Activated T-helper 17 cell treated with anti-CD3 and anti-CD28 coated beads, Interleukin-2, amount 50 U/mL, for 72 hours (primary cell): ENCODE results near the gene METAP1. TPM values are rescaled to one million over a fixed set of nuclear protein-coding genes. Genes with fewer than 3 reads are reported as not detected.
"Not testable (repeated sequence)": the region's sequence is repeated elsewhere in the genome, so short reads cannot be mapped to it uniquely, and the experiment has no call there.

Experiments
- ATAC-seq: fragments of 150-1000 bp; cut with Tn5 transposase; replicated peaks from 2 replicates; pipeline ENCODE4 v1.10.0; 2021; ENCODE audit warnings: mild to moderate bottlenecking, moderate library complexity
- H3K27ac Mint-ChIP-seq: one replicate; pipeline ENCODE4 v1.8.0; 2022; ENCODE audit warnings: mixed read lengths
- H3K27me3 Mint-ChIP-seq: one replicate; pipeline ENCODE4 v1.8.0; 2022; ENCODE audit warnings: mixed read lengths
- H3K36me3 Mint-ChIP-seq: one replicate; pipeline ENCODE4 v1.8.0; 2022; ENCODE audit warnings: low read depth, mild to moderate bottlenecking, mixed read lengths
- H3K4me1 Mint-ChIP-seq: one replicate; pipeline ENCODE4 v1.8.0; 2022; ENCODE audit warnings: mixed read lengths
- H3K4me3 Mint-ChIP-seq: one replicate; pipeline ENCODE4 v1.8.0; 2022; ENCODE audit warnings: mild to moderate bottlenecking, mixed read lengths
- H3K9me3 Mint-ChIP-seq: one replicate; pipeline ENCODE4 v1.8.0; 2022; ENCODE audit warnings: mixed read lengths
- total RNA-seq, 2 donors: library from RNA; stranded (reverse); gene quantifications; one replicate each; pipeline ENCODE4 v1.2.3, GENCODE V29; 2022

Gene METAP1
- total RNA-seq, 2 donors from 2014 or later = 59.6 to 64.1 TPM

DNA sequence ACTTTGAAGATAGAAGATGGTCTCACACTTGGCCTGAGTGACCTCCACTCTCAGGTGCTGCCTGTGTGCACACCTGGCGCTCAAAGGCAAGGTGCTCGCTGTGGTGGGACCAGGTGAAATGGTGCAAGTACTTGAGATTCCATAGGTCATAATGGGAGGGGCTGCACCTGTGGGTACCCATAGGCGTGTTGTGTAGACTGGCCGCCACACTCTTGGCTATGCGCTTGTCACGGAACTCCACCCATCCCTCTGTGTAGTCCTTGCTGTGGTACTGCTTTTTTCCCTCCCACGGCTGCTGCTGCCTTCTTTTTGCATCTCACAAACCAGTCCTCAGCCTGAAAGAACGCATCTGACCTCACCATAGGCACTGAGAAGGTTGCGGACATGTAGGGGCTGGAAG lies 27.0 kb downstream of the METAP1 start:
- no peaks in the 10 kb centered on the region for H3K27me3 Mint-ChIP-seq
- ATAC-seq = no peak
- H3K4me3 Mint-ChIP-seq = no peak overlapping the region
- H3K36me3 Mint-ChIP-seq = peaks cover 27% of the 10 kb centered on the region
- peaks cover 17% of the 10 kb centered on the region for H3K9me3 Mint-ChIP-seq
- H3K27ac Mint-ChIP-seq = no peak overlapping the region
- H3K4me1 Mint-ChIP-seq = peaks cover 41% of the 10 kb centered on the region

- peaks cover 41% of the 10 kb centered on the region for H3K4me1 Mint-ChIP-seq
- H3K27ac Mint-ChIP-seq = peak overlapping the region; percentile 17
- peak overlapping the region; percentile 24 for H3K4me3 Mint-ChIP-seq
- peaks cover 24% of the 10 kb centered on the region for H3K36me3 Mint-ChIP-seq
- peaks cover 17% of the 10 kb centered on the region for H3K9me3 Mint-ChIP-seq
- H3K27me3 Mint-ChIP-seq = not testable (repeated sequence)
- ATAC-seq = peak; percentile 39
These were observed 28.3 kb downstream of the METAP1 start for GRCh38 chr4:99023800-99024251.

DNA sequence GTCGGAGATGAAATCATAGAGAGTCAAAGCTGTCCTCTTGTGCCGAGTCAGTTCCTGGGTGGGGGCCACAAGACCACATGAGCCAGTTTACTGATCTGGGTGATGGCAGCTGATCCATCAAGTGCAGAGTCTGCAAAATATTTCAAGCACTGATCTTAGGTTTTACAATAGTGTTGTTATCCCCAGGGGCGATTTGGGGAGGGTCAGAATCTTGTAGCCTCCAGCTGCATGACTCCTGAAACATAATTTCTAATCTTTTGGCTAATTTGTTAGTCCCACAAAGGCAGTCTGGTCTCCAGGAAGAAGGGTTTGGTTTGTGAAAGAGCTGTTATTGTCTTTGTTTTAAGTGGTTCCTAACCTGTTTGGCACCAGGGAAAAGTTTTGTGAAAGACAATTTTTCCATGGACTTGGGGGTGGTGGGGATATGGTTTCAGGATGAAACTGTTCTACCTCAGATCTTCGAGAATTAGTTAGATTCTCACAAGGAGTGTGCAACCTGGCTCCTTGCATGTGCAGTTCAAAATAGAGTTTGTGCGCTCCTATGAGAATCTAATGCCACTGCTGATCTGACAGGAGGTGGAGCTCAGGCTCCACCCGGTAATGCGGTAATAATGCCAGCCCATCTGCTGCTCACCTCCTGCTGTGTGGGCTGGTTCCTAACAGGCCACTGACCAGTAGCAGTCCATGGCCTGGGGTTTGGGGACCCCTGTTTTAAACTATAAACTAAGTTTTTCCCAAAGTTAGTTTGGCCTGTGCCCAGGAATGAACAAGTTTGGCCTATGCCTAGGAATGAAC lies 29.2 kb downstream of the METAP1 start:
- ATAC-seq = no peak
- Mint-ChIP-seq H3K27me3 (no peaks in the 10 kb centered on the region), H3K4me1 (peaks cover 41% of the 10 kb centered on the region), H3K9me3 (peaks cover 13% of the 10 kb centered on the region), H3K36me3 (peaks cover 22% of the 10 kb centered on the region), H3K4me3 (peak overlapping the region; percentile 24), H3K27ac (peak overlapping the region; percentile 17)

GRCh38 chr4:99025506-99025905 lies 30.0 kb downstream of the METAP1 start:
- Mint-ChIP-seq H3K36me3 (peaks cover 26% of the 10 kb centered on the region), H3K27ac (peak overlapping the region; percentile 17), H3K4me3 (no peak overlapping the region), H3K4me1 (peaks cover 46% of the 10 kb centered on the region), H3K9me3 (peaks cover 8% of the 10 kb centered on the region), H3K27me3 (no peaks in the 10 kb centered on the region)
- no peak for ATAC-seq

DNA sequence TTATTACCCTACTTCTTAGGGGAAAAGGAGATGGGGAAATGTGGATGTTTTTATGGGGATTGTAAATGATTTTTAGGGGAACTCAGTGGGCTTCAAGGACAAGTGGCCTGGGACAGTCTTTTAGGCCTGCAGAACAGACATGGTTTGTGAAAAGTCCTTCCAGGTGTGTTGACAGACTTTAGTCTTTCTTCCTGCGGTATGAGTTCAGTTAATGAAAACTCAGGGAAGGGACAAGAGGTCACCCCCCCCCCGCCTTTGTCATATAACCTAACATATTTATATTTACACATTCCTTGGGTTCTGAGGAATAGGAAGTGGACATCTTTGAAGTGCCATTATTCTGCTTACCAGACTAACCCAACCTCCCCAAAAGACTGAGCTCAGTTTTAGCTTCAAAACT lies 31.8 kb downstream of the METAP1 start:
- Mint-ChIP-seq H3K4me1 (peaks cover 45% of the 10 kb centered on the region), H3K36me3 (peaks cover 32% of the 10 kb centered on the region), H3K27ac (no peak overlapping the region), H3K27me3 (no peaks in the 10 kb centered on the region), H3K9me3 (no peaks in the 10 kb centered on the region), H3K4me3 (no peak overlapping the region)
- no peak for ATAC-seq

- Mint-ChIP-seq H3K4me3 (no peak overlapping the region), H3K9me3 (no peaks in the 10 kb centered on the region), H3K27ac (no peak overlapping the region), H3K36me3 (peaks cover 35% of the 10 kb centered on the region), H3K4me1 (peaks cover 45% of the 10 kb centered on the region), H3K27me3 (no peaks in the 10 kb centered on the region)
- ATAC-seq = peak; percentile 80
These were observed 32.7 kb downstream of the METAP1 start for GRCh38 chr4:99028187-99028586.

DNA sequence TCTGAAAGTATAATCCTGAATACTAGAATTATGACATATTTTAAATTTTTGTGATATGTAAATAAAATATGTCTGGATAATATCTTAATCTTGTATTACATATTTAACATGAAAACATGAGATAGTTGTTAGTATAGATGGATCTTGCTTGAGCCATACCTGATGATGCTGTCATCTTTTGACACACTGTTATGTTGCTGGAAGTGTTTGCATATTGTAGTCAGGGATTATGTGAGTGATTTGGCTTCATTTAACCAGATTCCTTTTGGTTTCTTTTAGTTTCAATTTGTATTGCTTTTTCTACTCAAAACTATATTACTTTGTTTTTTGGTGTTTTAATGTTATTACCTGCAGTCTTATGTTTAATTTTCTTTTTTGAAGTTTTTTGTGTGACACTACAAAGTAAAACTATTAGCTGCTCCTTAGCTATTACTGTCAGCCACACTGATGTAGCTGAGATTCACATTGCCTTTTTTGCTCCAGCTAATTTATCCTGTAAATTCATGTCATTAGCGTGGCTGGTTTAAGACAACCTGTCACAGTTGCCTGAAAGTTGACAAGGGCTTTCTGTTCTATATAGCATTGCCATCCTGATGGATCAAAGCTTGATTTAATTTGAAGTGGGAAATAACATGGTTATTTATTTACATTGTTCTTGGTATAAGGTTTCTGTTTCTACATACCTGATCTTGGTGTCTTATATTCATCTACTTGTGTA lies 33.7 kb downstream of the METAP1 start:
- ATAC-seq = peak; percentile 67

DNA sequence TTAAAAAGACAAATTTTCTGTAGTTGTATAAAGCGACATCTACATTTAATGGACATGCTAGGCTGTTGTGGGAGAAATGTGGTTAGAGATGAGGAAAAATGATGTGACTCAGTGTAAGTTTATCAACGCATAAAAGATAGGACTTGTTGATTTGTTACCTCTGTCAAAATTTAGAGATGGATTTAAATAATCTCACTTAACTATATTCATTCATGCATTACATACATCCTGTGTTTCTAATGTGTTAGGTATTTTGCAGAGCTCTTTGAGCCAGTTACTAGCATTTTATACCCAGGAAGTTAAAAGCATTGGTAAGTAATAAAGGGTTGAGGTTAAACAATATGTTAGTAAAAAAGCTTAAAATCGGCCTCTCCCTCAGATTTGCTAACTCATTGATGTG lies 34.3 kb downstream of the METAP1 start:
- Mint-ChIP-seq H3K27ac (peak overlapping the region; percentile 63), H3K36me3 (peaks cover 52% of the 10 kb centered on the region), H3K4me1 (peaks cover 31% of the 10 kb centered on the region), H3K4me3 (peak overlapping the region; percentile 10), H3K27me3 (no peaks in the 10 kb centered on the region), H3K9me3 (no peaks in the 10 kb centered on the region)
- no peak for ATAC-seq

More for the DNA sequence above, 33.7 kb downstream of the METAP1 start:
- H3K27ac Mint-ChIP-seq = peak overlapping the region; percentile 63
- peak overlapping the region; percentile 10 for H3K4me3 Mint-ChIP-seq
- no peaks in the 10 kb centered on the region for H3K9me3 Mint-ChIP-seq
- peaks cover 38% of the 10 kb centered on the region for H3K4me1 Mint-ChIP-seq
- H3K36me3 Mint-ChIP-seq = peaks cover 45% of the 10 kb centered on the region
- H3K27me3 Mint-ChIP-seq = no peaks in the 10 kb centered on the region

DNA sequence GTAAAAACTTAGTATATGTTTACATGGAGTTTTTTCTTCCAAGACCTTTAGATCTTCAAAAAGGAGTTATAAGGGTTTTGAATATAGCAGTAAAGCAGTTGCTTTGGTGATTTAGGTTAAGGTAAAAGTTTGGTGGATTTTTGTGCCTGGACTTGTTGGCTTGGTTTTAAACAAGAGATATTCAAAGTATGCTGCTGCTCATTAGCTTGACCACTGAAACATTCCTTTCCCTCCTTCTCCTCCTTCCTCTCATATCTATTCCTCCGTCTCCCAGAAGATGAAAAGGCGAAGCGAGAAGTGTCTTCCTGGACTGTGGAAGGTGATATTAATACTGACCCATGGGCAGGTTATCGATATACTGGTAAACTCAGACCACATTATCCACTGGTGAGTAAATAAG lies 38.4 kb downstream of the METAP1 start:
- Mint-ChIP-seq H3K27ac (peak overlapping the region; percentile 14), H3K27me3 (no peaks in the 10 kb centered on the region), H3K9me3 (no peaks in the 10 kb centered on the region), H3K4me1 (peaks cover 23% of the 10 kb centered on the region), H3K4me3 (no peak overlapping the region), H3K36me3 (peaks cover 91% of the 10 kb centered on the region)
- no peak for ATAC-seq

DNA sequence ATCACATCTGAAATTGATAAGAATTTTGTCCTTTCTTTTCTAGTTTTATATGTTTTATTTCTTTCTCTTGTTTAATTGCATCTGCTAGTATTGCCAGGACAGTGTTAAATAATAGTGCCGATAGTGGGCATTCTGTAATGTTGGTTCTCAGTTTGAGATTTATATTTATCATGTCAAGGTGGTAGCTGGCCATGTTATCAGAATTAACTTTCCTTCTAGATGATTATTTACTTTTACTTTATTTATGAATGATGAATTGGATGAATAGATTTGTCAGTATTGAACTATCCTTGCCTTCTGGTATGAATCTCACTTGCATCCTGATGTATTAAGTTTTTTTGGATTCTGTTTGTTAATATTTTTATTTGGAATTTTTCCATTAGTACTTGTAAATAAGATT lies 42.7 kb downstream of the METAP1 start:
- peaks cover 89% of the 10 kb centered on the region for H3K36me3 Mint-ChIP-seq
- H3K4me3 Mint-ChIP-seq = no peak overlapping the region
- no peak overlapping the region for H3K27ac Mint-ChIP-seq
- no peak for ATAC-seq
- no peaks in the 10 kb centered on the region for H3K27me3 Mint-ChIP-seq
- no peaks in the 10 kb centered on the region for H3K9me3 Mint-ChIP-seq
- H3K4me1 Mint-ChIP-seq = peaks cover 5% of the 10 kb centered on the region

GRCh38 chr4:99043346-99043745 lies 47.8 kb downstream of the METAP1 start:
- peak overlapping the region; percentile 50 for H3K4me3 Mint-ChIP-seq
- peak; percentile 49 for ATAC-seq

GRCh38 chr4:99047710-99048109 lies 52.2 kb downstream of the METAP1 start:
- Mint-ChIP-seq H3K27ac (peak overlapping the region; percentile 37), H3K27me3 (no peaks in the 10 kb centered on the region), H3K4me3 (no peak overlapping the region), H3K36me3 (peaks cover 88% of the 10 kb centered on the region), H3K4me1 (peaks cover 18% of the 10 kb centered on the region), H3K9me3 (no peaks in the 10 kb centered on the region)
- ATAC-seq = no peak

More at GRCh38 chr4:99043346-99043745, 47.8 kb downstream of the METAP1 start:
- peaks cover 82% of the 10 kb centered on the region for H3K36me3 Mint-ChIP-seq
- peak overlapping the region; percentile 74 for H3K27ac Mint-ChIP-seq
- H3K4me1 Mint-ChIP-seq = peaks cover 7% of the 10 kb centered on the region
- H3K9me3 Mint-ChIP-seq = no peaks in the 10 kb centered on the region
- H3K27me3 Mint-ChIP-seq = no peaks in the 10 kb centered on the region

- H3K4me3 Mint-ChIP-seq = peak overlapping the region; percentile 42
- H3K4me1 Mint-ChIP-seq = peaks cover 34% of the 10 kb centered on the region
- ATAC-seq = peak; percentile 86
- H3K9me3 Mint-ChIP-seq = no peaks in the 10 kb centered on the region
- H3K27ac Mint-ChIP-seq = peak overlapping the region; percentile 48
- no peaks in the 10 kb centered on the region for H3K27me3 Mint-ChIP-seq
- peaks cover 79% of the 10 kb centered on the region for H3K36me3 Mint-ChIP-seq
These were observed 57.4 kb downstream of the METAP1 start for GRCh38 chr4:99052902-99053301.

DNA sequence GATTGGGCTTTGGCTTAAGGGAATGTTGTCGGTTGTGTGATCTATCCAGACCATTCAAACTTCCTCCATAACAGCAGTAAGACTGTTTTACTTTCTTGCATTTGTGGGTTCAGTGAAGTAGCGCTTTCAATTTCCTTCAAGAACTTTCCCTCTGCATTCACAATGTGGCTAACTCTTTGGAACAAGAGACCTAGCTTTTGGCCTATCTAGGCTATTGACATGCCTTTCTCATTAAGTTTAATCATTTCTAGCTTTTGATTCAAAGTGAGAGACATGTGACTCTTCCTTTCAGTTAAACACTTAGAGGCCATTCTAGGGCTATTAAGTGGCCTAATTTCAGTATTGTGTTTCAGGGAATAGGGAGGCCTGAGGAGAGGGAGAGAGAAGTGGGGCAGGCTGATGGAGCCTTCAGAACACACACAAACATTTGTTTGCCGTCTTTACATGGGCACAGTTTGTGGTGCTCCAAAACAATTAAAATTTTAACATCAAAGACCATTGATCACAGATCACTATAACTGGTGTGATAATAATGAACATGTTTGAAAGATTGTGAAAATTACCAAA lies 59.0 kb downstream of the METAP1 start:
- ATAC-seq = peak; percentile 47
- Mint-ChIP-seq H3K27ac (peak overlapping the region; percentile 60), H3K4me1 (peaks cover 34% of the 10 kb centered on the region), H3K27me3 (no peaks in the 10 kb centered on the region), H3K9me3 (no peaks in the 10 kb centered on the region), H3K36me3 (peaks cover 76% of the 10 kb centered on the region), H3K4me3 (peak overlapping the region; percentile 60)
